HG02642 (cell line): ENCODE results near the gene RPH3AL.
"Not testable (repeated sequence)": the region's sequence is repeated elsewhere in the genome, so short reads cannot be mapped to it uniquely, and the experiment has no call there.

Source experiments
- ATAC-seq: cut with Tn5 transposase; IDR thresholded peaks from one replicate; pipeline ENCODE4 v1.9.1; 2021; ENCODE audit warnings: mild to moderate bottlenecking; ENCODE audit not compliant: unreplicated experiment, poor library complexity

Gene RPH3AL

DNA sequence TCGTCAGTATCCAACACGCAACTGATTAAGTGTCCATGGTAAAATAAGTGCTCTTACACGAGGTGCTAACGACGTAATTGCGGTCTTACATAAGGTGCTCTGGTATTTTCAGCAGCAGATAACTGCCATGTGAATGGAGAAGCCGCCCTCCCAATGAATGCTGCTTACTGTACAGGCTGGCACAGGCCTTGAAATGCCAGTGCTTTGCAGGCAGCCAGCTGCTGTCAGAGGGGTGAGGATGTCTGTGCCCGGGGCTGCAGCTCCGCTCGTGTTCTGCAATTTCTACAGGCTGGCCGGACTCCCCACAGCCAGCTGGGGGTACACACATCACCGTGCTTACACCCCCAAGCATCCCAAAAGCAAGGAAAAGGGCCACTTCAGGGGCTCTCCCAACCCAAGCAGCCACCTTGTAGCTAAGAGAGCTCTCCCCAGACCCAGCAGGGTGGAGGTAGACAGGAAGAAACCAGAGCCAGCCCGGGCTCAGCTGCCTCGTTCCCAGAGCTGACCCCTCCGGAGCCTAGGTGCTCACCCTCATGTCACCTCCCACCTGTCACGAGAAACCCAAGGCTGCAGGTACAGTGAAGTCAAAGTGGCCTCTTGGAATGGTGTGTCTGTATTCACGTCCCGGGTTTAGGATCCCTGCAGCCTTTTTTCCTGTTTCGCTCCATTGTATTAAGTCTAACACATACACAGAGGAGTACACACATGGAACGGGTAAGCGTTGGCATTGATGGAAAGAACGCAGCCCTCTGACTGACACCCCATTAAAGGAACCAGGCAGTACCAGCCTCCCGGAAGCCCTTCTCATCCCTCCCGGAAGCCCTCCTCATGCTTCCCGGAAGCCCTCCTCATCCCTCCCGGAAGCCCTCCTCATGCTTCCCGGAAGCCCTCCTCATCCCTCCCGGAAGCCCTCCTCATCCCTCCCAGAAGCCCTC, 27.2 kb upstream of the RPH3AL start:
- no peak for ATAC-seq

DNA sequence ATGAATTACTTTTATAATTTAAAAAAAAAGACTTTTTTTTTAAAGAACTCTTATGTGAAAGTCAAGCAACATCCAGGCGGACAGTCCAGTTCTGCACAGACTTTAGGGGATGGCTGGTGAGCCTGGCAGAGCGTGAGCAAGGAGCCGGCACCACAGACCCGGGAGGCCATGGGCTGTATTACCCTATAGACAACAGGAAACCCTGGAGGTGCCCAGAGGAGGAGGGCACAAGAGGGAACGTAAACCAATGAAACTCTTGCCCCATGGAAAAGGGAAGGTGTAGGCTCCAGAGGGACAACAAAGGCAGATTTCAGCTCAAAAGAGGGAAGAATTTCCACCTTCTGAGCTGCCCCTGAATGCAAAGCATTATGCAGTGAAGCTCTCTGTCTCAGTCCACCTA, 25.5 kb upstream of the RPH3AL start:
- no peak for ATAC-seq

DNA sequence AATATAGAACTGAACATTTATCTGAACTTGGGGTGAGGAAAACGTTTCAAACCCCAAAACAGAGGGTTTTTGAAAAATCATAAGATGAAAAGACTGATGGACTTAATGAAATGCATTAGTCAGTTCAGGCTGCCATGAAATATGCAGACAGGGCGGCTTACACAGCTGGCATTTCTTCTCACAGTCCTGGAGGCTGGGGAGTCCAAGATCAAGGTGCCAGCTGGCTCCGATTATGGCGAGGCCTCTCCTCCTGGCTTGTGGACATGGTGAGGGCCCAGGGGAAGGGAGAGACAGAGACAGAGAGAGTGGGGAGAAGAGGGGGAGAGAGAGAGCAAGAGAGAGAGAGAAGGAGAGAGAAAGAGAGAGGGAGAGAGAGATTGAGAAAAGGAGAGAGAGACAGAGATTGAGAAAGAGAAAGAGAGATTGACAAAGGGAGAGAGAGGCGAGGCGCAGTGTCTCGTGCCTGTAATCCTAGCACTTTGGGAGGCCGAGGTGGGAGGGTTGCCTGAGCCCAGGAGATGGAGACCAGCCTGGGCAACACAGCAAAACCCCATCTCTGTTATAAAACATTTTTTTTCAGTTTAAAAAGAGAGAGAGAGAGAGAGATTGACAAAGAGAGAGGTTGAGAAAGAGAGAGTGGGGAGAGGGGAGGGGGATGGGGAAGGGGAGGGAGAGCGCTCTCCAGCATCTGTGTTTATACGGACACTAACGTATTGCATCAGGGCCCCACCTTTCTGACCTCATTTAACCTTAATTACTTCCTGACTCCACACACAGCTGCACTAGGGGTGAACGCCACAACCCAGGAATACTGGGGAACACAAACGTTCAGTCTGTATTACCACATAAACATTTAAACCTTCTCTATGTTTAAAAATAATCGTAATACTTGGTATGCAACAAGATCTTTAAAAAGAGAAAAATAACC, 24.6 kb upstream of the RPH3AL start:
- no peak for ATAC-seq

DNA sequence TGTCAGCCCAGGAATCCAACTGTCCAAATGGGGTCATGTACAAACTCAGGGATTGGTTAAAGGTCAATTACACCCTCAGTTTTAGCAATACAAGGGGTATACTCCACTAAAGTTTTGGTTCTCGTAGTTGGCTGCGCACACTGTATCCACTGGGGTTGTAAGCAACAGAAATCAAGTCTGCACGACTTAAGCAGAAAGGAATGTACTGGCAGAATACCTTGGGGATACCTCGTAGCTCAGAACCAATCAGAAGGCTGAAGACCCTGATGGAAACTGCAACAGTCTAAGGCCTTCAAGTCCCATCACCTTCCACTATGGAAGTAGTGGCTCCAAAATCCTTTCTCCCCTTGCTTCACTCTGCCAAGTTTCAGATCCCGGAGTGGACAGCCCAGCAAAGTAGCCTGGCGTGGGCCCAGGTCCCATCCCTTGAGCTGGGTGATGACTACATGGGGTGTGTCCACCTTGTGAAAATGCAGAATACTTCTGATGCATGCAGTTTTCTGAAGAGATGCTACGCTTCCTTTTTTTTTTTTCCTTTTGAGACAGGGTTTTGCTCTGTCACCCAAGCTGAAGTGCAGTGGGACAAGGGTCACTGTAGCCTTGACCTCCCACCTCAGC, 21.1 kb upstream of the RPH3AL start:
- ATAC-seq = no peak

DNA sequence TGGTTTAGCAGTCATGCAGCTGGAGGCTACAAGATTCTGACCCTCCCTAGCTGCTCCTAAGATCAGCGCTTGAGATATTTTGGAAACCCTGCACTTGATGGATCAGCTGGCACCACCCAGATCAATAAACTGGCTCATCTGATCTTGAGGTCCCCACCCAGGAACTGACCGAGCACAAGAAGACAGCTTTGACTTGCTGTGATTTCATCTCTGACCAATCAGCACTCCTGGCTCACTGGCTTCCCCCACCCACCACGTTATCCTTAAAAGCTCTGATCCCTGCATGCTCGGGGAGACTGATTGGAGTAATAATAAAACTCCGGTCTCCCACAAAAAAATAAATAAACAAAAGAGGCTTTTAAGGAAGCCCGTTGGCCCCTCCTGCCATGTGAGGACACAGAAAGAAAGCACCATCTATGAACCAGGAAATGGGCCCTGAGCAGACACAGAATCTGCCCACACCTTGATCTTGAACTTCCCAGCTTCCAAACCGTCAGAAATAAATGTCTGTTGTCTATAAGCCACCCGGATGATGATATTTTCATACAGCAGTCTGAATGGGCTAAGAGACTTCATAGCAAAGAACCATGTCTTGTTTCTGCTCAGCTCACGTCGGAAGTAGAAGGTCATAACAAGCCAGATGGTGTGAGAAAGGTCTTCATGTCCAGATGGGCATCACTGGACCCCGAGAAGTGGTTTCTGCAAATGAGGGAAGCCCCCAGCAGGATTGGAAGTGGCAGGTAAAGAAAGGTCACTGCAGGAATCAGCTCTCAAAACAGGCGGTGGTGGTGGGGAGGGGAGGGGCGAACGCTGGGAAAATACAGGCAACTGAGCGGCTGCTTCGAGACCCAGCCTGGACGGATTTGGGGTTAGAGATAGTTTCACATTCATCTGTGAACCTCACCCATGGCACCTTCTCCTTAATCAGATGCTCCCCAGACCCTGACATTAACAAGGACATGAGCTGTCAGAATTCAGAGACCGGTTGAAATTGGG, 19.8 kb upstream of the RPH3AL start:
- ATAC-seq = no peak

DNA sequence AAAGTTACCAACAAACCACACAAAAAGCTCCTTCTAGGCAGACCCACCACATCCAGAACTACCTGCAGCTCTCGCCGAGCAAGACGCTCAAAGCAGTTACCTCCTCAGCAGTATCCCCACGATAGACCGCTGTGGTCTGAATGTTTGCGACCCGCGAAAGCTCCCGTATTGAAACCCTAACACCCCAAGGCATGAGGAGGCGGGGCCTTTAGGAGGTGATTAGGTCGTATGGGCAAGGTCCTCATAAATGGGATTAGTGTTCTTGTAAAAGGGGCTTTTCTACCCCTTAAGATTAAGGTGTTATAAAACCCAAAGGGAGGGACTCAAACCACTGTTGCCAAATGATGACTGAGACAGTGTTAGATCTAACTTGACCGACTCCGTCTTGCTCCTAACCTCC, 19.0 kb upstream of the RPH3AL start:
- no peak for ATAC-seq

DNA sequence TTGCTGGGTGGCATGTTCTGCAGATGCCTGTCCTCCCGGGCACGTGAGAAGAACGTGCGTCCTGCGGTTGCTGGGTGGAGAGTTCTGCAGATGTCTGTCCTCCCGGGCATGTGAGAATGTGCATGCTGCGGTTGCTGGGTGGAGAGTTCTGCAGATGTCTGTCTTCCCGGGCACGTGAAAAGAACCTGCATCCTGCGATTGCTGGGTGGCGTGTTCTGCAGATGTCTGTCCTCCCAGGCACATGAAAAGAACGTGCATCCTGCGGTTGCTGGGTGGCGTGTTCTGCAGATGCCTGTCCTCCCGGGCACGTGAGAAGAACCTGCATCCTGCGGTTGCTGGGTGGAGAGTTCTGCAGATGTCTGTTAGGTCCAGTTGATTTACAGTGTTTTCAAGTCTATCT, 15.0 kb upstream of the RPH3AL start:
- not testable (repeated sequence) for ATAC-seq

DNA sequence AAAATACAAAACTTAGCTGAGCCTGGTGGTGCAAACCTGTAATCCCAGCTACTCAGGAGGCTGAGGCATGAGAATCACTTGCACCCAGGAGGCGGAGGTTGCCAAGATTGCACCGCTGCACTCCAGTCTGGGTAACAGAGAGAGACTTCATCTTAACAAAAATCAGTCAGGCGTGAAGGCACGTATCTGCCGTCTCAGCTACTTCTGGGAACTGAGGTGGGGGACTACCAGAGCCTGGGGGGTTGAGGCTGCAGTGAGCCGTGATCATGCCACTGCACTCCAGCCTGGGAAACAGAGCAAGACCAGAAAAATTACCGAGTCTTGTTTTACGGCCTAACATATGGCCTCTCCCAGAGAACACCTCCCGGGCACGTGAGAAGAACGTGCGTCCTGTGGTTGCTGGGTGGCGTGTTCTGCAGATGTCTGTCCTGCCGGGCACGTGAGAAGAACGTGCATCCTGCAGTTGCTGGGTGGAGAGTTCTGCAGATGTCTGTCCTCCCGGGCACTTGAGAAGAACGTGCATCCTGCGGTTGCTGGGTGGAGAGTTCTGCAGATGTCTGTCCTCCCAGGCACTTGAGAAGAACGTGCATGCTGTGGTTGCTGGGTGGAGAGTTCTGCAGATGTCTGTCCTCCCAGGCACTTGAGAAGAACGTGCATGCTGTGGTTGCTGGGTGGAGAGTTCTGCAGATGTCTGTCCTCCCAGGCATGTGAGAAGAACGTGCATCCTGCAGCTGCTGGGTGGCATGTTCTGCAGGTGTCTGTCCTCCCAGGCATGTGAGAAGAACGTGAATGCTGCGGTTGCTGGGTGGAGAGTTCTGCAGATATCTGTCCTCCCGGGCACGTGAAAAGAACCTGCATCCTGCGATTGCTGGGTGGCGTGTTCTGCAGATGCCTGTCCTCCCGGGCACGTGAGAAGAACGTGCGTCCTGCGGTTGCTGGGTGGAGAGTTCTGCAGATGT, 14.3 kb upstream of the RPH3AL start:
- ATAC-seq = not testable (repeated sequence)

DNA sequence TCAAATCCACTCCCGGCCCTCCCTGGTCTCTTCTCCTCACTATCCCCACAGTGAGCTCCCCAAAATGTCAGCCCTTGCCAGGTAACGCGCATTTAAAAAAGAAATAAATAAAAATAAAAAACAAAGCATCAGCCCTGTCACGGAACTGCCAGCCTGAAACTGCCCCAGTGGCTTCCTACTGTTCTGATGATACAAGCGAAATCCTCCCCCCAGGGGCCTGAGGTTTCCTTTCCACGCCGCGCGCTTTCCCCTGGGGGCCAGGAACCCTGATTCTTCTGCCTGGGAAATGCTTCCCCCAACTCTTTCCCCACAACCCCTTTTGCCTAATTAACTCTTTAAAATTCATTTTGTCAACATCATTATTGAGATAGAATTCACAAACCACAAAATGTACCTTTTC, 12.2 kb upstream of the RPH3AL start:
- ATAC-seq = no peak

DNA sequence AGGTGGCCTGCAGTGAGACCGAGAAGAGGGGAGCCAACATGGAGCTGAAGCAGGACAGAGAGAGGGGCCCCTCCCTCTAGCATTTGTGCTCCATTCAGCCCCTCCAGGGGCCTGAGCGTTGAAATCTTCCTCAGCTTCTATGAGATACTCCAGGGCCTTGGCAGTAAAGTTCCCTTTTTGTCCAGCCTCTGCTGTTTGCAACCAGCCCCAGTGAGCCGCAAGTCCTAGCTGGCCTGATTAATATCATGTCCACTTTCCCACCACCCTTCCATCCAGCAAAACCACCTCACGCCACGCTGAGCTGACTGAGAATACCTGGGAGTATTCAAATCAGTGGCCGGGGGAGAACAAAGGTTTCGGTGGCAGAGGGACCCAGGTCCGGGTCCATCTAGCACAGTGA, 11.7 kb upstream of the RPH3AL start:
- no peak for ATAC-seq

DNA sequence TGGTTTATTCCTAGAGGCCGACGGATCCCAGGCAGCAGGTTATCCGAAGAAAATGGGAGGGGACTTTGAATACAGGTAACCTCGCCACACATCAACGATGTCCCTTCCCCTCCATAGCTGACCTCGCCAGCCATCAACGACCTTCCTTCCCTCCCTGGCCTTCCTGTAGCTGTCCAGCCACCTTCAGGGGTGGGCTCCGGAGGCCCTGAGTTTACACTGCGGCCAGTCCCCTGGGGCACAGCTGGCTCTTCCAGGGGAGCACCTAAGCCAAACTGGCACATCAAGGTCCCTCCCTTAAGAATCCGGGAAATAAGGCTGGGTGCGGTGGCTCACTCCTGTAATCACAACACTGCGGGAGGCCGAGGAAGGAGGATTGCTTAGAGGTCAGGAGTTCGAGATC, 10.1 kb upstream of the RPH3AL start:
- no peak for ATAC-seq

DNA sequence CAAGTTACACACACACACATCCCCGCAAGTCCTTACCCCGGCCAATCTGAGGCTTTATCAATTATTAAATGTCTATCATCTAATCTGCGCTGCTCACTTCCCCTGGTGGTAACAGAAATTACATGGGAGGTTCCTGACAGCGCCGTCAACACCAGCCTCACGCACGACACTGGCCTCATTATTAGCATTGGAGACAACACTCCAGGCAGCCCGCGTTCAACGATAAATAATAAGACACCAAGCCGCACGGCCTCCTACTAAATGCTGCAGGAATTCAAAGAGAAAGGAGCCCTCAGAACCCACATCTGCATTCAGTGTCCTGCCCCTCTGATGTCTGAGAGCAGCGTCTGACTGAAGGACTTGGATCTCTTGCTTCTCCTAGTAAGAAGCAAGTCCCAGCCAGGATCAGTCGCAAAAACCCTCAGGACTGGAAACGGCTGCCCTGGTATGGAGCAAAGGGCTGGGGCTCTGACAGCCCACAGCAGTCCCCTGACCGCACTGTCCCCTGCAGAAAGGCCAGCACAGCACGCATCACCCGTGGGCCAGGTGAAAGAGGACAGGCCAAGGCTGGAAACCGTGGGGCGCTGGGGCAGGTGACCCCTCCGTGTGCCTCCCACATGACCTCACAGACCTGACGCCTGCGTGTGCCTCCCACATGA, 7.6 kb upstream of the RPH3AL start:
- no peak for ATAC-seq

DNA sequence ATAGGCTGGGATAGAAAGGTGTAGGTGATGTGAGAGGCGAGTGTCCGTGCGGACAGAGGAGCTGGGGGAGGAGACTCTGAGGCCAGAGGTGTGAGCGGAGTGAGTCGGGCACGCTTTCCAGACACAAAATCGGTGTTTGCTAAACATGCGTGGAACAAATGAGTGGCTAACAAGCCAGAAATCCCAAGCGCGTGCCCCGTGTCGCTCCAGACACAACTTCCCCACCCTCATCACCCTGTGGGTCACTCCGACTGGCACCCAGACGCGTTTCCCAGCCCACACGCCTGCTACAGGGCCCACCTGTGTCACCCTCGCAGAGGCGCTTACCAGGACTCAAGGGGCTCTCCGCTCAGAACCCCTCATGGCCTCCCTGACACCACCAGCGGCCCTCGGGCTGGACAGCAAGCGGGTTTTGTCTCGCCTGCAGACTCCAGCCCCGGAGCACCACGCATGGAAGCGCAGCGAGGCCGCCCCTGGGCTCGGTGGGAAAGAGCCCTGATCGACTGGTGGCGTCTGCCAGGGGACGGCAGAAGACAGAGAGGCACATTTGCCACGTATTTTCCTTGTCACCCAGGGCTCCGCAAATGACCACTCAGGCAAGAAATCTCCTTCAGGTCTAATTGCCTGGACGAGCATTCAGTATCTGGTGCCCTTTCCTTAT, 6.0 kb upstream of the RPH3AL start:
- no peak for ATAC-seq

DNA sequence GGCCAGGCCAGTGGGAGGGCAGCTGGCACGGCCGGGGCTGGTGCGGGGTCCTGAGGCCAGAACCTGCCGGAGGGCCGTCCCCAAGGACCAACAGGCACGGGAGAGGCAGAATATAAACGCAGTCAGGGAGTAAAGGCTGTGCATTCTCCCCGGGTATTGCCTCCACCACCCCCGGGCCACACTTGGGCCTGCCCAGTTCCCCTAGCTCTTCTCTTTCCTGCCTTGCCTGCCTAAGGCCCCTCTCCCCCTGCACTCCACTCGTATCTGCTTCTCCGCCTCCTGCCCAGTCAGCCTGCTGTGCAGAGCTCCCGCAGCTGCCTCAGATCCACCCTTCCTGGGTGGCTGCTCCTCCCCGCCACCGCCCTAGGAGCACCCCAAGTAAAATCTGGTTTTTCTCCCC, 5.0 kb upstream of the RPH3AL start:
- no peak for ATAC-seq

DNA sequence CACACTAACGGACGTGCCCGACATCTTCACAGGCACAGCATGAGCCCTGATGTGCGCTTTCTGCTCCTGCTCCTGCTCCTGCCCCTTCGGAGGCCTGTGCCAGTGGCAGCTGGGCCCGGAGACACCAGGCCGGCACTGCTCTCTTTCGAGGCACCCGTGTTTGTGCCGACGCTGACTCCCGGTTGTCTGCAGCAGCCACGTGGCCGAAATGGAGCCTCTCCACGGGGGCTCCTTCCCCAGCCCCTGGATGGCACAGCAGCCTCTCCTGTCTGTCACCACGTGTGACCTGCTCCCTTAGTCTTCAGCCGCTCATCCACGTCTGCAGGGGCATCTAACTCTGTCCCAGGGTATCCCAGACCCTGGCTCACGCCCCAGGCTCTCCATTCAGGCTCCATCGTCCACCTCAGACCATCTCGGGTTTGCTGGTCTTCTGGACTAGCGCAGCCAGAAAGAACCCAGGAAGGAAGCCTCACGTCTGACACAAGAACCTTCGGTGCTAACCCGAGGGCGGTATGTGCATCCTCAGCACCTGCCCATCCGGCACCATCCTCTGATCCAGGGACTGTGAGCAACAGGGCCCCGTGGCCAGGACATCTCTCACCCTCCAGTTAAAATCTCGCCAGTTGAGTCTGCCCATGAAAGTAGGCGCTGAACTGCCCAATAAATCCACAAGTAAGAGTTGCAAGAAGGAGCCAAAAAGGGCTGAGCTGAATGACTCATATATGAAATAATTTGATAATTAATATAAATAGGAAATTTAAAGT, 4.2 kb upstream of the RPH3AL start:
- ATAC-seq = no peak

DNA sequence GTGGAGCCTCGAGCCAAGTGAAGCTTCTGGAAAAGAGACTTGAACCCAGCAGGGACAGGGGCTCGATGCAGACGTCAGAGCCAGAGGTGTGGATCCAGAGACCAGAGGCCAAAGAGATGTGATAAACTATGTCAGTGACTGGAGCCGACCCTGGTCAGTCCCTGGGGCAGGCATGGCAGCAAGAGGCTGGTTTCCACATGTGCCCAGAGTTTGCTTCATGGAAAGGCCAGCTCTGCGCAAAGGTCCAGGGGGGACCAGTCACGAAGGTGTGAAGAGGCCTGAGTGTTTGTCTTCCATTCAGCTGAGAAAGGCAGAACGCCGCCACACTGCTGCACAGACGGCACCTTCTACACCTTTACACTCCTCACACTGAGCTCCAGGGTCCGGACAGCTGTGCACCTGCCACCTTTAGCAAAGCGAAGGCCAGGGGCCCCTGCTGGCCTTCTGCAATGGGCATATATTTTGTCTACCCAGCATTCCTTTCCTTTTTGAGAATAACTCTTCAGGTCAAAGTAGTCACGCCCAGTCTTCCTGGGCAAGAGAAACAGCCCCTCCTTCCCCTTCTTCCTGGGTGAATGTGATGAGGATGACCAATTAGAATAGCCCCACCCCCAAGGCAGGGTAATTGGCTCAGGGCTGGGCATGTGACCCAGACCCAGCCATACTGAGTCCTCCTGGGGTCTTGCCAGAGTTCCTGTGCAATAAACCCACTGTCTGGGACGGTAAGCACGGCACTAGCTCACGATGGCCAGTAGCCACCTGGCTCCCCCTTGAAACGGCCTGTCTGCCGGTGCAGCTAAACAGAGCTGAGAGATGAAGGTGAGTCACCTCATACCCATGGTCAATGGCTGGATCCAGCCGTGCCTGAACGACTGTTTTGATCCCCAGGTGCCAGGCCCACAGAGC, 2.3 kb upstream of the RPH3AL start:
- no peak for ATAC-seq
